HL-60 (cell line): Measurements from ENCODE around the gene QRICH1.

Experiments used
- DNase-seq, 2 experiments: peaks; one replicate each; pipeline ENCODE4 v3.0.0-alpha.2; 2010 to 2020; ENCODE audit warnings: low read depth in 1 of 2, low spot score in 1 of 2
- H3K27ac ChIP-seq: fragments of 250-450 bp; sonication (Bioruptor Pico); replicated peaks from 2 replicates; pipeline ENCODE4 v1.5.1; 2020; ENCODE audit warnings: mild to moderate bottlenecking, moderate library complexity
- H3K27me3 ChIP-seq: fragments of 250-450 bp; sonication (Bioruptor Pico); 2 replicates; pipeline ENCODE4 v1.5.1; 2021; ENCODE audit warnings: mild to moderate bottlenecking, moderate library complexity; ENCODE audit not compliant: insufficient read depth, poor library complexity, severe bottlenecking
- H3K4me3 ChIP-seq: replicated peaks from 2 replicates; pipeline ENCODE4 v1.5.1; 2011; ENCODE audit warnings: mild to moderate bottlenecking, control low read depth, low read length; ENCODE audit not compliant: insufficient read depth
- CTCF ChIP-seq: IDR thresholded peaks from one replicate; pipeline ENCODE4 v1.5.1; 2011; ENCODE audit warnings: low read length, control low read depth, inconsistent platforms; ENCODE audit not compliant: insufficient read depth
- GABPA ChIP-seq: IDR thresholded peaks from 2 replicates; pipeline ENCODE4 v1.6.1; 2012; ENCODE audit warnings: low read depth
- POLR2AphosphoS5 ChIP-seq: IDR thresholded peaks from 2 replicates; pipeline ENCODE4 v1.6.1; 2012; ENCODE audit warnings: low read depth
- REST ChIP-seq: IDR thresholded peaks from 2 replicates; pipeline ENCODE4 v1.6.1; 2012; ENCODE audit warnings: low read depth; ENCODE audit not compliant: insufficient replicate concordance
- SPI1 ChIP-seq: IDR thresholded peaks from 2 replicates; pipeline ENCODE4 v1.6.1; 2012; ENCODE audit warnings: low read depth, mild to moderate bottlenecking, borderline replicate concordance

QRICH1 gene

DNA sequence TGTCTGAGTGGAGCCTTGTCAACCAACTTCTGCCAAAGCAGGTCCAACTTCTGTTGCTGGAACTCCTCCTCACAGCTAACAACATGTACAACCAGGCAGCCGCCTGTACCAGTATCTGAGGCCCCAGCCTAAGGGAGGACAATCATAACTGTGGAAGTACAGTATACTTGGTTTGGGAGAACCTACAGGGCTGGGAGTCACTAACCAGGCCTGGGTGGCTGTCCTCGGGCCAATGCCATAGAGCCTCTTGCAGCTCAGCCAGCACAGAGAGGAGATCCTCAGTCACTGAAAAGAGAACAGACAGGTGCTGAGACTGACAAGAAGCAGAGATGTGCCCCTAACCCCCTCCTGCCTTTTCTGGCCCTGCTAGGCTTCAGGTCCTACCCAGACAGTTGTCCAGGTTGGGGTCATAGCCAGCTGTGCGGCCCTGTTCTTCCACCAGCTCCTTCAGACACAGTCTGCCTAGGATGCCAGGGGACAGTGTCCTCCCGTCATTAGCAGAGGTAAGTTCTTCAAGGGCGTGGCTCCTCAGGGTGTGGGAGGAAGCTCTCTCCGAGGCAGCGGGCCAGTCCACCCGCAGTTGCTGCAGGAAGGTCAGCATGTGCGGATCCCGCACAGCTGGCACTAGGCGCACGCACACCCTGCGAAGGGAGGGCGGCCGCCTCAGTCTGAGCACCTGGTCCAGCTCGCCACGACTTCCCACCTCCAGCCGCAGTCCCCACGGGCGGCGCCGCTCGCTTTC is 76.5 kb downstream of the QRICH1 start:
- TF ChIP-seq SPI1: no peak
- no peak for TF ChIP-seq REST
- no peak for TF ChIP-seq CTCF
- no peak for TF ChIP-seq POLR2AphosphoS5
- DNase-seq: peak; percentile 46 to 69
- Histone ChIP-seq H3K4me3 (peak overlapping the region; percentile 80), H3K27me3 (no peaks in the 10 kb centered on the region), H3K27ac (peak overlapping the region; percentile 99)

DNA sequence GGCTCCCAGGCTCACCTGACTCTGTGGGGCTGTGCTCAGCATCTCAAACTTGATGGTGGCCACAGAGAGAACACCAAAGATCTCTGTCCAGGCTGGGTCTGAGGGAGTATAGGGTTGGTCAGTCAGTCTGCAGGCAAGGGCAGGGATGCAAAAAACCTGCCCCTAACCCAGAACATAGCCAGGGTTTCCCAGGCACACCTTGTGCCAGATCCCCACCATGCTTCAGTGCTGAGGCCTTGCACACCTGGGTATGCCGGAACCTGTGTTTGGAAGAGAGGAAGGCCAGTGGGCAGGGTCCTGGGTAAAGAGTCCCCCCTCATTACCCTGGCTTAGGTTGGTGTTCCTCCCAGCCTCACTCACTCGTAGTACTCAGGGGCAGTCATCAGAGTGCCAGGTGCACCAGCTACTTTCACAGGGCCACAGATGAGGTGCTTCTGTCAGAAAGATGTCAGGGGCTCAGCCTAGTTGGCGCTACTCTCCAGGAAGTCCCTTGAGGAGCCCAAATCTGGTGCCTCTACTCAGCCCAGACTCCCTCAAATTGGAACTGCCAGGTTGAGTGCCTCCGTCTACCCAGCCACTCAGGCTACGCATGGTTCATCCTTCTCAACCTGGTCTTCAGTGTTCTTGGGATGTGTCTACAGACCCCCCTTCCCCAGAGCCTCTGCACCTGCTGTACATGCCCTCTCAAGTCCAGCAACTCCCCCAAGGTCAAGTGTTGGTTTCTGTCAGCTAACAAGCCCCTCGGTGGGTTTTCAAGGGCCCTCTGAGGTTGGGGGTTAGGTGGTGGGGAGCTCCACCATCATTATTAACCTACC is 77.2 kb downstream of the QRICH1 start:
- H3K27me3 ChIP-seq: no peaks in the 10 kb centered on the region
- H3K4me3 ChIP-seq: no peak overlapping the region
- no peak overlapping the region for H3K27ac ChIP-seq
- no peak for TF ChIP-seq POLR2AphosphoS5
- TF ChIP-seq REST: no peak
- no peak for TF ChIP-seq CTCF
- no peak for TF ChIP-seq GABPA
- TF ChIP-seq SPI1: no peak
- DNase-seq: no peak

- no peaks in the 10 kb centered on the region for H3K27me3 ChIP-seq
- no peak overlapping the region for H3K27ac ChIP-seq
- H3K4me3 ChIP-seq: no peak overlapping the region
- DNase-seq: no peak
- TF ChIP-seq POLR2AphosphoS5 (no peak), GABPA (no peak), CTCF (no peak), SPI1 (no peak), REST (no peak)
These were observed 78.1 kb downstream of the QRICH1 start for GRCh38 chr3:49015765-49016164.
